Aorta (tissue), 5 donors: ENCODE measurements around the gene CFAP99. TPM values are rescaled to one million over a fixed set of nuclear protein-coding genes. Genes with fewer than 3 reads are reported as not detected.
"Not testable (repeated sequence)": the region's sequence is repeated elsewhere in the genome, so short reads cannot be mapped to it uniquely, and the experiment has no call there.

Source experiments
- ATAC-seq: fragments of 200-7000 bp; cut with Tn5 transposase; one replicate; pipeline ENCODE4 v1.9.1; 2022; ENCODE audit warnings: moderate library complexity; ENCODE audit not compliant: low FRiP score
- DNase-seq, 2 donors: peaks; one replicate each; pipeline ENCODE4 v3.0.0-alpha.2; 2020
- H3K27ac ChIP-seq, 2 donors: one replicate each; pipeline ENCODE4 v1.5.1; 2013; ENCODE audit warnings: low read length in 2 of 2, mild to moderate bottlenecking in 2 of 2, moderate library complexity in 2 of 2, control low read depth in 1 of 2, inconsistent platforms in 1 of 2, low read depth in 1 of 2
- H3K27me3 ChIP-seq, 2 donors: one replicate each; pipeline ENCODE4 v1.6.1; 2013; ENCODE audit warnings: control low read depth in 1 of 2, low read length in 1 of 2, mild to moderate bottlenecking in 1 of 2, moderate library complexity in 1 of 2; ENCODE audit not compliant: insufficient read depth in 2 of 2, control insufficient read depth in 1 of 2
- H3K36me3 ChIP-seq, 2 donors: one replicate each; pipeline ENCODE4 v1.6.1; 2013; ENCODE audit warnings: control low read depth in 1 of 2, low read length in 1 of 2, mild to moderate bottlenecking in 1 of 2; ENCODE audit not compliant: insufficient read depth in 2 of 2, control insufficient read depth in 1 of 2
- H3K4me1 ChIP-seq, 2 donors: one replicate each; pipeline ENCODE4 v1.6.1; 2013; ENCODE audit warnings: low read length in 2 of 2, control low read depth in 1 of 2, mild to moderate bottlenecking in 1 of 2, moderate library complexity in 1 of 2; ENCODE audit not compliant: insufficient read depth in 2 of 2, control insufficient read depth in 1 of 2
- H3K4me3 ChIP-seq, 2 donors: one replicate each; pipeline ENCODE4 v1.5.1; 2013; ENCODE audit warnings: low read length in 2 of 2, control low read depth in 1 of 2, mild to moderate bottlenecking in 1 of 2
- H3K9me3 ChIP-seq: one replicate; pipeline ENCODE4 v1.6.1; 2013; ENCODE audit warnings: mild to moderate bottlenecking, low read length; ENCODE audit not compliant: control insufficient read depth
- WGBS, 2 donors: extraction: QIAGEN DNeasy Blood & Tissue Kit; methylation state at CpG; one replicate each; pipeline ENCODE4 v1.1.7; 2013; 5-methylcytosine and 5-hydroxymethylcytosine counted together
- intact Hi-C, 2 donors: fragments of 100-400 bp; cut with DNase I; formaldehyde crosslinking; loops; one replicate each; pipeline versions ENCODE4 v1.14.2 to v1.15.0; 2022
- polyA plus RNA-seq, 2 donors: library from polyadenylated mRNA; stranded (reverse); fragments of 200-250 nt; gene quantifications; one replicate each; pipeline ENCODE4 v1.2.3, GENCODE V29; 2013
- total RNA-seq, 2 donors: library from RNA; stranded (reverse); fragmentation: NEBNext Ultra II Directional; extraction: Animal tissue kit (Norgen Biotek cat#: 25700); gene quantifications; one replicate each; pipeline ENCODE4 v1.2.1, GENCODE V29; 2021
- donor health status: healthy with polysubstance abuse.
- donor health status: Bipolar disorder and iron deficiency.
- donor health status: DM: no; HTN: no; CAD: no.
- donor health status: DM: no; HTN: no; CAD: no.
- donor health status: DM: yes; HTN: yes; CAD: no.

Gene CFAP99
- total and polyA plus RNA-seq, 4 donors, result 0.13 TPM; not detected in 3

- no peaks in the 10 kb centered on the region for H3K27me3 ChIP-seq
- intact Hi-C loops, result no loop called here
- H3K36me3 ChIP-seq, result no peaks in the 10 kb centered on the region
- WGBS, 2 donors, result 92% methylated on average over 23 of the region's 23 CpGs
- H3K9me3 ChIP-seq, result no peaks in the 10 kb centered on the region
- no peak for DNase-seq
- H3K4me1 ChIP-seq, result no peaks in the 10 kb centered on the region
- H3K4me3 ChIP-seq, result no peak overlapping the region
- no peak for ATAC-seq
- no peak overlapping the region for H3K27ac ChIP-seq
Observed at GRCh38 chr4:2427383-2428334, 8.9 kb downstream of the CFAP99 start.

- H3K27ac ChIP-seq, result no peak overlapping the region
- no peaks in the 10 kb centered on the region for H3K4me1 ChIP-seq
- WGBS, 2 donors, result 73 to 79% methylated on average over 25 of the region's 25 CpGs
- H3K9me3 ChIP-seq, result no peaks in the 10 kb centered on the region
- H3K36me3 ChIP-seq, result no peaks in the 10 kb centered on the region
- H3K27me3 ChIP-seq, result no peaks in the 10 kb centered on the region
- DNase-seq, result no peak
- no peak overlapping the region for H3K4me3 ChIP-seq
- intact Hi-C loops, result no loop called here
- no peak for ATAC-seq
Observed at GRCh38 chr4:2428496-2429213, 9.9 kb downstream of the CFAP99 start.

- H3K4me3 ChIP-seq, H3K4me1 ChIP-seq, H3K27me3 ChIP-seq, H3K27ac ChIP-seq, DNase-seq, ATAC-seq, H3K36me3 ChIP-seq, H3K9me3 ChIP-seq, intact Hi-C loops: not testable (repeated sequence)
- WGBS, 2 donors, result 83 to 85% methylated on average over 27 to 30 of the region's 49 CpGs
Observed at GRCh38 chr4:2429945-2430757, 11.4 kb downstream of the CFAP99 start.

GRCh38 chr4:2432004-2432403 lies 13.2 kb downstream of the CFAP99 start:
- intact Hi-C loops, result no loop called here
- H3K4me1 ChIP-seq, result no peaks in the 10 kb centered on the region
- ATAC-seq (no peak), DNase-seq (no peak)
- H3K36me3 ChIP-seq, result no peaks in the 10 kb centered on the region
- H3K9me3 ChIP-seq, result no peaks in the 10 kb centered on the region
- H3K27ac ChIP-seq, result no peak overlapping the region
- no peak overlapping the region for H3K4me3 ChIP-seq
- H3K27me3 ChIP-seq, result no peaks in the 10 kb centered on the region

DNA sequence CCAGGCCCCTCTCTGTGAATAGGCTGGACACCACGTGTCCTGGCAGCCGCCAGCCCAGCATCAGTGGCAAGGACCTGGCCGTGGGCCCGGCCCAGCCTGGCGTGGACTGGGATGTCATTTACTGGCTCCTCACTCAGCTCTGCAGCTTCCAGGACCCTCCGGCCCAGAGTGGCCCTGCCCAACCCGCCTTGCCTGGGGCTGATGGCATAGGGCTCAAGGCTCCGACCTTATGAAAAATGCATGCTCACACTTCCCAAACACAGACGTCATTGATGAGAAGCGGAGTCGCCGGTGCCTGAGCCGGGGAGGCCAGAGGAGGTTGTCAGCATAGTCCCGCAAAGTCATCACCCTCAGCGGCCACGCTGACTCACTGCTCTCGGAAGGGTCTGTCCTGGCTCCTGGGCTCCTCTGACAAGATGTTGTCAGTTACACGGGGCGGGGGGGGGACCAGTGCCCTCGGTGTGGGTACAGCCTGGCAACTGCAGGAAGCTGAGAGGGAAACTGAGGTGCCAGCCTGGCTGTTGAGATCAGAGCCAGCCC lies 14.3 kb downstream of the CFAP99 start:
- Histone ChIP-seq H3K9me3 (no peaks in the 10 kb centered on the region), H3K36me3 (no peaks in the 10 kb centered on the region), H3K4me1 (no peaks in the 10 kb centered on the region), H3K27me3 (no peaks in the 10 kb centered on the region), H3K4me3 (no peak overlapping the region), H3K27ac (no peak overlapping the region)
- no peak for ATAC-seq
- intact Hi-C loops, result no loop called here
- WGBS, 2 donors, result 67 to 73% methylated on average over 20 of the region's 20 CpGs
- DNase-seq, result peak in 1 of 2 donors; percentile 72

DNA sequence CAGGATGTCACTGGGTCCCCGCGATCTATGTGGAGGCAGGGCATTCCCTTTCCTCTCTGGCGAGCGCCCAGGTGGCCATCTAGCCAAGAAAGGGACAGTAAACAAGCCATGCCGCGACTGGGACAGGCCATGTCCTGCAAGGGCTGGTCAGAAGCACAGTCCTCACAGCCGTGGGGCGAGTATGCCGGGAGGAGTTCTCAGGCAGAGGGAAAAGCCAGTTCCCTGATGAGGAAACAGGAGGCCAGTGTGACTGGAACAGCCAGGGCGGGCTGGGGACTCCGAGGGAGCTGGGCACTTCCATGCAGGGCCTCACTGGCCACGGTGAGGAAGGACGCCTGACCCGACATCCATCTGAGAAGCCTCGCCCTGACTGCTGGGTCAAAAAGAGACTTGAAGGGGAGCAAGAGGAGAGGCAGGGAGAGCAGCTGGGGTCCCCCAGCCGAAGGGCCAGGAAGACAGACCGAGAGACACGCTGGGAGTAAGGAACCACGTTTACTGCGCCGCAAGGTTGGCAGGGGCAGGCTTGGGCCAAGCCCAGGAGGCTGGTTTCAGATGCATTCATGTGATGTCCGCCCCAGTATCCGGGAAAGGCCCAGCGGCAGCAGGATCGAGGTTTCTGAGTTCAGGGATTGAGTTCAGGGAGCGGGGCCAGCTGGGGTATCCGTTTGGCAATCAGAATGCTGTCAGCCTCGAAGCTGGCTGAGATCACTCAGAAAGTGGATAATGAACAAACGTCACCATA lies 15.0 kb downstream of the CFAP99 start:
- Histone ChIP-seq H3K27ac (no peak overlapping the region), H3K27me3 (no peaks in the 10 kb centered on the region), H3K36me3 (no peaks in the 10 kb centered on the region), H3K4me1 (no peaks in the 10 kb centered on the region), H3K9me3 (no peaks in the 10 kb centered on the region), H3K4me3 (no peak overlapping the region)
- peak in 1 of 2 donors; percentile 69 for DNase-seq
- no peak for ATAC-seq
- WGBS, 2 donors, result 68 to 72% methylated on average over 29 of the region's 29 CpGs
- intact Hi-C loops, result no loop called here

GRCh38 chr4:2434420-2434819 lies 15.7 kb downstream of the CFAP99 start:
- Histone ChIP-seq H3K4me1 (no peaks in the 10 kb centered on the region), H3K36me3 (no peaks in the 10 kb centered on the region), H3K27me3 (no peaks in the 10 kb centered on the region), H3K9me3 (no peaks in the 10 kb centered on the region), H3K27ac (no peak overlapping the region), H3K4me3 (no peak overlapping the region)
- DNase-seq (no peak), ATAC-seq (no peak)
- 36 to 41% methylated on average over 9 of the region's 9 CpGs for WGBS, 2 donors
- intact Hi-C loops, result no loop called here

GRCh38 chr4:2436301-2436700 lies 17.5 kb downstream of the CFAP99 start:
- DNase-seq (no peak), ATAC-seq (no peak)
- intact Hi-C loops, result loop anchor here in 1 of 2 donors (5.0 kb wide), 1 partner anchor 214 kb away; no protein-coding TSS in a partner anchor
- Histone ChIP-seq H3K9me3 (no peaks in the 10 kb centered on the region), H3K36me3 (no peaks in the 10 kb centered on the region), H3K27me3 (no peaks in the 10 kb centered on the region), H3K4me3 (no peak overlapping the region), H3K4me1 (no peaks in the 10 kb centered on the region), H3K27ac (no peak overlapping the region)
- WGBS, 2 donors, result 56 to 63% methylated on average over 10 of the region's 10 CpGs
